Calu3 (cell line): ENCODE data around the gene HNRNPH1. TPM values are rescaled to one million over a fixed set of nuclear protein-coding genes. Genes with fewer than 3 reads are reported as not detected.

Experiments used
- BruUV-seq: library from RNA; stranded (reverse); fragments of 400-500 nt; replicated peaks from 2 replicates; lab custom pipeline; 2021; lab: Mats Ljungman, UMichigan
- CTCF ChIA-PET: fragments of 300-600 bp; sonication (Branson Sonifier 250); formaldehyde crosslinking; loops from one replicate; lab custom pipeline; 2022; ENCODE audit warnings: antibody characterized with exemption; lab: Charles Lee
- DNase-seq: peaks from one replicate; pipeline ENCODE4 v3.0.0; 2022
- H3K27ac Mint-ChIP-seq: one replicate; pipeline ENCODE4 v1.8.0; 2022; ENCODE audit warnings: mixed read lengths; ENCODE audit not compliant: unreplicated experiment
- H3K27me3 Mint-ChIP-seq: one replicate; pipeline ENCODE4 v1.8.0; 2022; ENCODE audit warnings: mixed read lengths; ENCODE audit not compliant: unreplicated experiment
- H3K36me3 Mint-ChIP-seq: one replicate; pipeline ENCODE4 v1.8.0; 2022; ENCODE audit warnings: mild to moderate bottlenecking, moderate library complexity, mixed read lengths; ENCODE audit not compliant: insufficient read depth, unreplicated experiment
- H3K4me1 Mint-ChIP-seq: one replicate; pipeline ENCODE4 v1.8.0; 2022; ENCODE audit warnings: mild to moderate bottlenecking, low read depth, mixed read lengths; ENCODE audit not compliant: unreplicated experiment
- H3K4me3 Mint-ChIP-seq: one replicate; pipeline ENCODE4 v1.8.0; 2022; ENCODE audit warnings: mild to moderate bottlenecking, low read depth, moderate library complexity, mixed read lengths; ENCODE audit not compliant: unreplicated experiment
- H3K9me3 Mint-ChIP-seq: one replicate; pipeline ENCODE4 v1.8.0; 2022; ENCODE audit warnings: low read depth, mixed read lengths; ENCODE audit not compliant: unreplicated experiment
- CTCF ChIP-seq: fragments of 200-600 bp; IDR thresholded peaks from one replicate; pipeline ENCODE4 v1.8.0; 2022; ENCODE audit warnings: antibody characterized with exemption; ENCODE audit not compliant: unreplicated experiment
- intact Hi-C: fragments of 100-400 bp; cut with micrococcal nuclease; formaldehyde crosslinking; loops from one replicate; pipeline ENCODE4 v1.10.0; 2022; ENCODE audit not compliant: unreplicated experiment
- total RNA-seq: library from RNA; stranded (reverse); gene quantifications from 2 replicates; pipeline ENCODE4 v1.2.3, GENCODE V29; 2022

Gene HNRNPH1
- total RNA-seq, 1 experiment from 2014 or later = 870 TPM

GRCh38 chr5:179614745-179615144, 8.7 kb downstream of the HNRNPH1 start:
- Mint-ChIP-seq H3K36me3 (peaks cover 99% of the 10 kb centered on the region), H3K9me3 (no peaks in the 10 kb centered on the region), H3K4me3 (no peak overlapping the region), H3K27me3 (no peaks in the 10 kb centered on the region), H3K27ac (peak overlapping the region; percentile 73), H3K4me1 (peaks cover 52% of the 10 kb centered on the region)
- no peak for TF ChIP-seq CTCF
- no TSS peak for BruUV-seq
- CTCF ChIA-PET = no interaction called here
- intact Hi-C loops = no loop called here
- no peak for DNase-seq

GRCh38 chr5:179613460-179614071, 9.9 kb downstream of the HNRNPH1 start:
- CTCF ChIA-PET = no interaction called here
- no peak for DNase-seq
- peak overlapping the region; percentile 85 for H3K27ac Mint-ChIP-seq
- TF ChIP-seq CTCF = no peak
- peaks cover 99% of the 10 kb centered on the region for H3K36me3 Mint-ChIP-seq
- no peaks in the 10 kb centered on the region for H3K9me3 Mint-ChIP-seq
- no peaks in the 10 kb centered on the region for H3K27me3 Mint-ChIP-seq
- BruUV-seq = no TSS peak
- intact Hi-C loops = no loop called here
- peaks cover 43% of the 10 kb centered on the region for H3K4me1 Mint-ChIP-seq
- H3K4me3 Mint-ChIP-seq = peak overlapping the region; percentile 34

GRCh38 chr5:179612577-179613459, 10.7 kb downstream of the HNRNPH1 start:
- CTCF ChIA-PET = no interaction called here

GRCh38 chr5:179610903-179611265, 12.6 kb downstream of the HNRNPH1 start:
- Mint-ChIP-seq H3K4me3 (no peak overlapping the region), H3K27me3 (no peaks in the 10 kb centered on the region), H3K27ac (peak overlapping the region; percentile 52), H3K4me1 (peaks cover 19% of the 10 kb centered on the region), H3K9me3 (no peaks in the 10 kb centered on the region), H3K36me3 (peaks cover 99% of the 10 kb centered on the region)
- DNase-seq = no peak
- BruUV-seq = no TSS peak
- CTCF ChIA-PET = interaction anchor here (1.6 kb wide), 1 partner anchor 9 kb away, joined by 3 read pairs; no protein-coding TSS in a partner anchor
- intact Hi-C loops = no loop called here
- no peak for TF ChIP-seq CTCF

More at GRCh38 chr5:179612577-179613459, 10.7 kb downstream of the HNRNPH1 start:
- Mint-ChIP-seq H3K4me3 (peak overlapping the region; percentile 34), H3K27me3 (no peaks in the 10 kb centered on the region), H3K9me3 (no peaks in the 10 kb centered on the region), H3K27ac (peak overlapping the region; percentile 85), H3K36me3 (peaks cover 99% of the 10 kb centered on the region), H3K4me1 (peaks cover 36% of the 10 kb centered on the region)
- TF ChIP-seq CTCF = no peak
- DNase-seq = no peak
- no TSS peak for BruUV-seq
- intact Hi-C loops = no loop called here
